Measurements from ENCODE around the gene TTYH2.

DNA sequence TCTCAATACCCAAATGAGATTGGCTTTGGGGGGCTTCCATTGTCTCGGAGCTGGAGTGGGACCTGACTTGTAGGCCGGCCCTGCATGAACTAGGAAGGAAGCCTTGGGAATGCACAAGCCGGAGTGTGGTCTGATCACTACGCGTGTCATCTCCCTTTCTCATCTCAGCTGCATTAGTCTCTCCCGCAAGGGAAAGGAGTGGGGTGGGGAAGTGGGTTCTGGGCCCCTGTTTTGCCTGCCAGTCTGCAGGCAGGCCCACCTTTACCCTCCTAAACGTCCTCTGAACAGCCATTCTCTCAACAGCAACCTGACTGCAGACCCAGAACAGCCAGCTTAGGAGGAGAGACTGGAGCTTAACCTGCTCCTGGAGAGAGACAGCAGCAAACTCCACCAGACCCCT lies 49.2 kb downstream of the TTYH2 start:
- TF ChIP-seq CTCF (IDR thresholded peaks at IDR 0.05) (no peak), EP300 (IDR thresholded peaks at IDR 0.05) (no peak), POLR2A (IDR thresholded peaks at IDR 0.05) (no peak), POLR2AphosphoS5 (IDR thresholded peaks at IDR 0.05) (no peak)
